Measurements from ENCODE around the gene STARD5. TPM values are rescaled to one million over a fixed set of nuclear protein-coding genes. Genes with fewer than 3 reads are reported as not detected.

The STARD5 gene
- total RNA-seq, 1 experiment from 2014 or later = 3.4 TPM

- Mint-ChIP-seq H3K36me3 (ENCODE audit: insufficient read depth, unreplicated experiment) (no peaks in the 10 kb centered on the region), H3K9me3 (ENCODE audit: unreplicated experiment) (no peaks in the 10 kb centered on the region), H3K27ac (ENCODE audit: low read depth, unreplicated experiment) (no peak overlapping the region), H3K4me3 (ENCODE audit: unreplicated experiment) (no peak overlapping the region), H3K27me3 (ENCODE audit: insufficient read depth, unreplicated experiment) (no peaks in the 10 kb centered on the region), H3K4me1 (ENCODE audit: insufficient read depth, unreplicated experiment) (peaks cover 24% of the 10 kb centered on the region)
- DNase-seq (ENCODE audit: unreplicated experiment) = no peak
- no TSS peak for BruUV-seq (replicated peaks)
- intact Hi-C loops (cut with micrococcal nuclease) = loop anchor here (1.0 kb wide), 1 partner anchor 60 kb away; no protein-coding TSS in a partner anchor
- TF ChIP-seq CTCF (IDR thresholded peaks at IDR 0.05; ENCODE audit: unreplicated experiment) = no peak
- CTCF ChIA-PET = interaction anchor here (0.6 to 3.2 kb wide), 8 partner anchors 9 to 226 kb away, joined by 3 to 12 read pairs (median 4); partner anchors contain the start of gene STARD5
- POLR2A ChIA-PET = interaction anchor here (0.8 to 1.1 kb wide), 3 partner anchors 10 to 23 kb away, joined by 3 to 5 read pairs (median 3); partner anchors contain the start of gene STARD5
These were observed 11.7 kb upstream of the STARD5 start for GRCh38 chr15:81335631-81336030.

GRCh38 chr15:81334768-81335435 lies 11.0 kb upstream of the STARD5 start:
- no peak for DNase-seq (ENCODE audit: unreplicated experiment)
- H3K27ac Mint-ChIP-seq (ENCODE audit: low read depth, unreplicated experiment) = no peak overlapping the region
- H3K4me1 Mint-ChIP-seq (ENCODE audit: insufficient read depth, unreplicated experiment) = peaks cover 22% of the 10 kb centered on the region
- H3K36me3 Mint-ChIP-seq (ENCODE audit: insufficient read depth, unreplicated experiment) = no peaks in the 10 kb centered on the region
- no TSS peak for BruUV-seq (replicated peaks)
- CTCF ChIA-PET = interaction anchor here (0.7 to 3.2 kb wide), 9 partner anchors 8 to 885 kb away, joined by 3 to 12 read pairs (median 4); partner anchors contain the start of gene STARD5
- no peaks in the 10 kb centered on the region for H3K27me3 Mint-ChIP-seq (ENCODE audit: insufficient read depth, unreplicated experiment)
- intact Hi-C loops (cut with micrococcal nuclease) = no loop called here
- no peak for TF ChIP-seq CTCF (IDR thresholded peaks at IDR 0.05; ENCODE audit: unreplicated experiment)
- H3K4me3 Mint-ChIP-seq (ENCODE audit: unreplicated experiment) = no peak overlapping the region
- H3K9me3 Mint-ChIP-seq (ENCODE audit: unreplicated experiment) = no peaks in the 10 kb centered on the region
- POLR2A ChIA-PET = interaction anchor here (0.6 to 1.1 kb wide), 4 partner anchors 10 to 32 kb away, joined by 3 to 5 read pairs (median 3); partner anchors contain the start of gene STARD5

- POLR2A ChIA-PET = no interaction called here
- BruUV-seq (replicated peaks) = no TSS peak
- Mint-ChIP-seq H3K9me3 (ENCODE audit: unreplicated experiment) (no peaks in the 10 kb centered on the region), H3K27ac (ENCODE audit: low read depth, unreplicated experiment) (no peak overlapping the region), H3K4me1 (ENCODE audit: insufficient read depth, unreplicated experiment) (peaks cover 7% of the 10 kb centered on the region), H3K36me3 (ENCODE audit: insufficient read depth, unreplicated experiment) (no peaks in the 10 kb centered on the region), H3K27me3 (ENCODE audit: insufficient read depth, unreplicated experiment) (no peaks in the 10 kb centered on the region), H3K4me3 (ENCODE audit: unreplicated experiment) (no peak overlapping the region)
- no peak for TF ChIP-seq CTCF (IDR thresholded peaks at IDR 0.05; ENCODE audit: unreplicated experiment)
- intact Hi-C loops (cut with micrococcal nuclease) = no loop called here
- CTCF ChIA-PET = no interaction called here
- DNase-seq (ENCODE audit: unreplicated experiment) = no peak
These were observed 9.4 kb upstream of the STARD5 start for GRCh38 chr15:81333363-81333762.

GRCh38 chr15:81332326-81332725 lies 8.4 kb upstream of the STARD5 start:
- ChIA-PET CTCF (interaction anchor here (1.1 kb wide), 1 partner anchor 57 kb away, joined by 7 read pairs; no protein-coding TSS in a partner anchor), POLR2A (interaction anchor here (0.7 kb wide), 1 partner anchor 588 kb away, joined by 3 read pairs; no protein-coding TSS in a partner anchor)
- BruUV-seq (replicated peaks) = no TSS peak
- H3K27ac Mint-ChIP-seq (ENCODE audit: low read depth, unreplicated experiment) = no peak overlapping the region
- H3K4me3 Mint-ChIP-seq (ENCODE audit: unreplicated experiment) = no peak overlapping the region
- no peaks in the 10 kb centered on the region for H3K27me3 Mint-ChIP-seq (ENCODE audit: insufficient read depth, unreplicated experiment)
- no peaks in the 10 kb centered on the region for H3K9me3 Mint-ChIP-seq (ENCODE audit: unreplicated experiment)
- H3K4me1 Mint-ChIP-seq (ENCODE audit: insufficient read depth, unreplicated experiment) = peaks cover 6% of the 10 kb centered on the region
- no peak for TF ChIP-seq CTCF (IDR thresholded peaks at IDR 0.05; ENCODE audit: unreplicated experiment)
- intact Hi-C loops (cut with micrococcal nuclease) = no loop called here
- no peak for DNase-seq (ENCODE audit: unreplicated experiment)
- no peaks in the 10 kb centered on the region for H3K36me3 Mint-ChIP-seq (ENCODE audit: insufficient read depth, unreplicated experiment)
